H1 (cell line): ENCODE results near the gene PROP1.
"Not testable (repeated sequence)": the region's sequence is repeated elsewhere in the genome, so short reads cannot be mapped to it uniquely, and the experiment has no call there.

Experiments
- BRCA1 ChIP-seq: IDR thresholded peaks from 2 replicates; pipeline ENCODE4 v1.6.1; 2012; ENCODE audit warnings: low read depth, low read length, improper control_type of control experiment
- CTCF ChIP-seq, 3 experiments: IDR thresholded peaks; 1 replicate in 2 of 3; 2 replicates in 1 of 3; pipeline versions ENCODE4 v1.5.1 to v1.6.1; 2011; ENCODE audit warnings: low read length in 3 of 3, mild to moderate bottlenecking in 3 of 3, inconsistent platforms in 2 of 3, low read depth in 1 of 3, moderate library complexity in 1 of 3; ENCODE audit not compliant: insufficient read depth in 1 of 3; ENCODE audit errors: control extremely low read depth in 1 of 3
- JUND ChIP-seq: IDR thresholded peaks from 2 replicates; pipeline ENCODE4 v1.6.1; 2011; ENCODE audit warnings: mild to moderate bottlenecking, improper control_type of control experiment, low read length
- KDM5A ChIP-seq: fragments of 200-600 bp; IDR thresholded peaks from 2 replicates; pipeline ENCODE4 v1.7.1; 2012; ENCODE audit warnings: mild to moderate bottlenecking, low read length, inconsistent platforms, mixed read lengths
- MAFK ChIP-seq: IDR thresholded peaks from 2 replicates; pipeline ENCODE4 v1.6.1; 2012; ENCODE audit warnings: low read depth, mild to moderate bottlenecking, improper control_type of control experiment, low read length
- POLR2A ChIP-seq, 2 experiments: IDR thresholded peaks; 1 replicate in 1 of 2; 2 replicates in 1 of 2; pipeline ENCODE4 v1.6.1; 2011; ENCODE audit warnings: low read depth in 2 of 2, low read length in 2 of 2, mild to moderate bottlenecking in 2 of 2; ENCODE audit errors: control extremely low read depth in 1 of 2
- SIX5 ChIP-seq: IDR thresholded peaks from 2 replicates; pipeline ENCODE4 v1.6.1; 2011; ENCODE audit warnings: mild to moderate bottlenecking, low read depth, low read length
- TAF1 ChIP-seq: IDR thresholded peaks from 2 replicates; pipeline ENCODE4 v1.6.1; 2011; ENCODE audit warnings: mild to moderate bottlenecking, low read depth, low read length
- USF2 ChIP-seq: IDR thresholded peaks from 2 replicates; pipeline ENCODE4 v1.6.1; 2011; ENCODE audit warnings: low read length, improper control_type of control experiment
- TF ChIP-seq, protein P1 (sequence below): IDR thresholded peaks from 2 replicates; pipeline ENCODE4 v1.6.1; 2011; ENCODE audit warnings: low read depth, mild to moderate bottlenecking, low read length; ENCODE audit not compliant: insufficient read depth

DNA sequence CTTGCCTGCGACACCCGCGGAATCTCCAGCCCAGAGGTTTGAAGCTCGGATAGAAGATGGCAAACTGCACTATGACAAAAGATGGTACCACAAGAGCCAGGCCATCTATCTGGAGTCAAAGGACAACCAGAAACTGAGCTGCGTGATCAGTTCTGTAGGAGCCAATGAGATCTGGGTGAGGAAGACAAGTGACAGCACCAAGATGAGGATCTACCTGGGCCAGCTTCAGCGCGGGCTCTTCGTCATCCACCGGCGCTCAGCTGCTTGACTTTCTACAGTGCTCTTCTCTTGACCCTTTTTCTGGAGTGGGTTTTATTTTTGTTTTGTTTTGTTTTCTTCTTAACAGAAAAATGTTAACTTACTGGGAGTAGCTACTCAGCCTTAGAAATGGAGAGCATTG lies 24.0 kb downstream of the PROP1 start:
- not testable (repeated sequence) for TF ChIP-seq MAFK; USF2; CTCF (IDR thresholded peaks at IDR 0.05; ENCODE audit: control extremely low read depth in 1 of 3, insufficient read depth in 1 of 3, low read depth in 1 of 3, low read length in 3 of 3); BRCA1; POLR2A (IDR thresholded peaks at IDR 0.05; ENCODE audit: control extremely low read depth in 1 of 2, low read depth in 2 of 2, low read length in 2 of 2); SIX5; JUND; TAF1; KDM5A
- TF ChIP-seq, protein P1, sequence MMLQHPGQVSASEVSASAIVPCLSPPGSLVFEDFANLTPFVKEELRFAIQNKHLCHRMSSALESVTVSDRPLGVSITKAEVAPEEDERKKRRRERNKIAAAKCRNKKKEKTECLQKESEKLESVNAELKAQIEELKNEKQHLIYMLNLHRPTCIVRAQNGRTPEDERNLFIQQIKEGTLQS: not testable (repeated sequence)
